ENCODE results near the gene ELP4.

The ELP4 gene

DNA sequence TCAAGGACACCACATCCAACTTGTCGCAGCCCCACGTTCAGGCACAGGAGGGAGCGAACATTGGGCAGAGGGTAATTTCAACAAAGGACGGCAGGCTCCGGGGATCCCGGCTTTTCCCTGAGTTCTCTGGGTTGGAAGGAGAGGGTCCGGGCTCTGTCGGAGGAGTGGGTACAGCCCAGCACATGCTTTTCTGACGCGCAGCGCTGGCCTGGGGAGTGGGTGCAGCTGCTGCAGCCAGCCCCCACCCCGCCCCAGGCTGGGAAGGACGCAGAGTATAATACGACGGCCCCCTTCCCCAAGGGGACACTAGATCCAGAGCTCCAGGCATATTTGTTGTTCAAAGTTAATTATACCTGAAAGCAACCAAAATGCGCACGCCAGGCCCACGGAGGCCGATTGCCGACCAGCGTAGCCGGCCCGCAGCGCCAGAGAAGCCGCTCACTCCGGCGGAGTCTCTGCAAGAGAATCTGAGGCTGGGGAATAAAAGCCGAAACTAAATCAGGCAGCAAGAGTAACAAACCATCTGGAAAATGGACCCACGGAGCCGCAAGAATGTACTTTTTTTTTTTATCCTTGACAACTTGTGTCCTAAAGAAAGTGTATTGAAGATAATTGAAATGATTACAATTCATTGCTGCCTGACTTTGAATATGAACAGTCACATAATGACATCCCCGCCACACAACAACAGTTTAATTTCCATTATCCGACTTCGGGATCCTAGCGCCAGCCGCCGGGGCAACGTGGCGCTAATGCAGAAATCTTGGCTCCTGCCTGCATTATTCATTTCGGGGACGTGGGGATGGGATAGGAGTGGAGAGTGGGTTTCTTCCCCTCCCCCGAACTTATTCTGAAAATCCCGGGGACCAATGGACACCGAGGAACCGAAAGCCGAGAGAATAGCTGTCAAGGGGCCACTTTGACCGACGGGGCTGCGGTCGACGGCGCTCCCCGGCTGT is 315.6 kb downstream of the ELP4 start:
- no peak for DNase-seq (ENCODE audit: low spot score)

GRCh38 chr11:31825838-31826484 is 316.4 kb downstream of the ELP4 start:
- no peak for DNase-seq (ENCODE audit: low spot score)

DNA sequence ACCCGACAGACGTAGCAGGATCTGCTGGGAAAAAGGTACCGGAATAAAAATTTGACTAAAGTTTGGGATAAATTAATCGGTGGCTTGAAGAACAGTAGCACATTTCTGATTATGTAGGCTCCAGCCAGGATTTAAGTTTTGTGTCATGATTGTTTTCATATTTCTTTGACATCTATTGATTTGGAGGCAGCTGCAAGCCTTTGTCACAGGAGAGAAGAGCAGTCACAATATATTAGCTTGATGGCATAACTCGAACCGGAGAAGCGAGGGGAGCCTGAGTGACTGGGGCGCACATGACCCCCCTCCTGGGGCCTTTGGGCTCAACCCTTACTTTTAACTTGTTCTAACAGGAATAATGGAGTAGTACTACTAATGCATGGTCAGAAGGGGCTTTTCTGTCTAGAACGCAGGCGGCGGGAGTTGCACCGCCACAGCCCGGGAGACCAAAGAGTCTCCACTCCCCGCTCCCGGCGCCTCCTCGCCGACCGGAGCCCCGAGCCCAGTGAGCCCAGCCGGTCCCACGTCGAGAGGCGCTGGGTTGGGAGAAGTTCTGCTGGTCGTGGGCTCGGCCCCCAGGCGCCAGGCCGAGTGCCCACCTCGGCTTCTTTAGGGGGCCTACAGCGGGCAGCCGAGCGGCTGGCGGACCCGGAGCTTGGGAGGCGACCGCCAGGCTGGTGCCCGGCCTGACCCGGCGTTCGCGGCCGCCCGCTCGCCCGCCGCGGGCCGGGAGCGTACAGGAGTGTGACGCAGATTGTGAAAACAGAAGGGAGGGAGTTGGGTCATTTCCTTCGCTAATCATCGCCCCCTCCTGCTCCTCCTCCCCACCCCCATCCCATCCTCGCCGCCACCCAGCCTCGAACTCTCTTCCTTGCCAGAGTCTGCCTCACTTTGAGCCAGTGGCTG is 317.2 kb downstream of the ELP4 start:
- DNase-seq (ENCODE audit: low spot score), result no peak

DNA sequence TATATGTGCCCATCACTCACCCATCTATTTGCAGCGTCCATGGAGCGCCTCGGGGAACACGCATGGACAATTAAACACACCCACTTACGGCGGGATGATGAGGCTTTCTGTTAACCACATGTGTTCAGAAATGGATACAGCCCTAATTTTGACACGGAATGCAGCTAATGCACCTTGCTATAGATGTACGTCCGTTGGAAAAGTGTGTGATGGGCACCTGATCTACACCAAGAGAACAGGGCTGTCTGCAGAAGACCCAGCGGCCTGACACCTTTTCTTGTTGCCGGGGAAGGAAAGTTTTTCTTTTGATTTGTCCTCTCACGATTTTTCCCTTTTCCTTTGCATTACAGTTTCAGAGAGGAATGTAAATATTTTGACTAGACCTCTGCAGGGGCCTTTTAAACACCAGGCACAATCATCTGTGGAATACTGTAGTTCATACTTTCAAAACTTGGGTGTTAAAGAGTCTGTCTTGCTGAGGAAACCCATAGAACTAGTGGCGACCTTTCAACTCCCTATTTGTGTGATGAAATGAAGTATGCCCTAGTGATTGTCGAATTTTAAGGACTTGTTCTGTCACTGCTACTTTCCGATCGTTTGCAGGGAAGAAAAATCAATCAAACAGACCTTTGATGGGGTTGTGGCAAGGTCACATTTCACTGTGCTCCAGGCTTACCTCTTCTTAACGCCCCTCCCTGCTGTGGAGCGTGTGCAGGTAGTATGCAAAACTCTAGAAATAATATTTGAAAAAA is 318.1 kb downstream of the ELP4 start:
- no peak for DNase-seq (ENCODE audit: low spot score)

- DNase-seq (ENCODE audit: low spot score), result no peak
Observed at GRCh38 chr11:31828217-31828616, 318.6 kb downstream of the ELP4 start.

DNA sequence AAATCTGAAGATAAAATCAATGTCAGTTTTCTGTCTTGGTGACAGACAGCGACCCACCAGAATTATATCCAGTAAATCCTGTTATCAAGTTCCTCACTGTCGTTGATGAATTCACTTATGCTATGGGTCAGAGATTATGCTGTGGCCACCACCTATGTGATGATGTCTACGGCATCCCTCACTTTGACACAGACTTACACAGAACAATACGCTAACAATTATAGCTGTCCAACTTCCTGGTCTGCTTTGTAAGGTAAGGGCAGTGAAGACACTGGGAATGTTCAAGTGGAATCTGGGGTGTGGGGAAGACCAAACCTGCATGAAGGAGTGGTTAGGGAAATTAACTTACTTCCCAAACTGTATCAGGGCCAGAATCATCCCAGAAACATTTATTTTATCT is 320.8 kb downstream of the ELP4 start:
- DNase-seq (ENCODE audit: low spot score), result no peak

GRCh38 chr11:31834237-31834636 is 324.7 kb downstream of the ELP4 start:
- no peak for DNase-seq (ENCODE audit: low spot score)
